Mesothelial cell of epicardium (in vitro differentiated cells): Measurements from ENCODE around the gene DCDC1. TPM values are rescaled to one million over a fixed set of nuclear protein-coding genes. Genes with fewer than 3 reads are reported as not detected.

Experiments
- DNase-seq, 2 experiments: peaks; one replicate each; pipeline ENCODE4 v3.0.0; 2021; ENCODE audit warnings: low spot score in 2 of 2; ENCODE audit not compliant: unreplicated experiment in 2 of 2
- H3K27ac Mint-ChIP-seq: 2 replicates; pipeline ENCODE4 v1.8.0; 2021; ENCODE audit warnings: mixed read lengths
- H3K27me3 Mint-ChIP-seq: 2 replicates; pipeline ENCODE4 v1.8.0; 2021; ENCODE audit warnings: low read depth, mixed read lengths
- H3K36me3 Mint-ChIP-seq: 2 replicates; pipeline ENCODE4 v1.8.0; 2021; ENCODE audit warnings: mixed read lengths
- H3K4me1 Mint-ChIP-seq: 2 replicates; pipeline ENCODE4 v1.8.0; 2021; ENCODE audit warnings: mixed read lengths
- H3K4me3 Mint-ChIP-seq: 2 replicates; pipeline ENCODE4 v1.8.0; 2021; ENCODE audit warnings: mild to moderate bottlenecking, moderate library complexity, mixed read lengths
- H3K9me3 Mint-ChIP-seq: 2 replicates; pipeline ENCODE4 v1.8.0; 2021; ENCODE audit warnings: mixed read lengths
- total RNA-seq: library from RNA; stranded (reverse); gene quantifications from 3 replicates; pipeline ENCODE4 v1.2.1, GENCODE V29; 2021
- TF ChIP-seq, protein P1 (sequence below): fragments of 200-600 bp; sonication (generic); IDR thresholded peaks from one replicate; pipeline ENCODE4 v1.5.0; 2021; ENCODE audit warnings: antibody characterized with exemption; ENCODE audit not compliant: unreplicated experiment

The DCDC1 gene
- total RNA-seq, 1 donor from 2014 or later = 1.2 TPM

GRCh38 chr11:30879322-30880005 lies 490.1 kb downstream of the DCDC1 start:
- TF ChIP-seq, protein P1, sequence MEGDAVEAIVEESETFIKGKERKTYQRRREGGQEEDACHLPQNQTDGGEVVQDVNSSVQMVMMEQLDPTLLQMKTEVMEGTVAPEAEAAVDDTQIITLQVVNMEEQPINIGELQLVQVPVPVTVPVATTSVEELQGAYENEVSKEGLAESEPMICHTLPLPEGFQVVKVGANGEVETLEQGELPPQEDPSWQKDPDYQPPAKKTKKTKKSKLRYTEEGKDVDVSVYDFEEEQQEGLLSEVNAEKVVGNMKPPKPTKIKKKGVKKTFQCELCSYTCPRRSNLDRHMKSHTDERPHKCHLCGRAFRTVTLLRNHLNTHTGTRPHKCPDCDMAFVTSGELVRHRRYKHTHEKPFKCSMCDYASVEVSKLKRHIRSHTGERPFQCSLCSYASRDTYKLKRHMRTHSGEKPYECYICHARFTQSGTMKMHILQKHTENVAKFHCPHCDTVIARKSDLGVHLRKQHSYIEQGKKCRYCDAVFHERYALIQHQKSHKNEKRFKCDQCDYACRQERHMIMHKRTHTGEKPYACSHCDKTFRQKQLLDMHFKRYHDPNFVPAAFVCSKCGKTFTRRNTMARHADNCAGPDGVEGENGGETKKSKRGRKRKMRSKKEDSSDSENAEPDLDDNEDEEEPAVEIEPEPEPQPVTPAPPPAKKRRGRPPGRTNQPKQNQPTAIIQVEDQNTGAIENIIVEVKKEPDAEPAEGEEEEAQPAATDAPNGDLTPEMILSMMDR = no peak
- H3K4me3 Mint-ChIP-seq = no peak overlapping the region
- H3K9me3 Mint-ChIP-seq = no peaks in the 10 kb centered on the region
- no peaks in the 10 kb centered on the region for H3K36me3 Mint-ChIP-seq
- no peaks in the 10 kb centered on the region for H3K27me3 Mint-ChIP-seq
- H3K4me1 Mint-ChIP-seq = peaks cover 52% of the 10 kb centered on the region
- DNase-seq = no peak
- peak overlapping the region; percentile 59 for H3K27ac Mint-ChIP-seq

- no peaks in the 10 kb centered on the region for H3K36me3 Mint-ChIP-seq
- no peak for DNase-seq
- H3K9me3 Mint-ChIP-seq = no peaks in the 10 kb centered on the region
- H3K4me3 Mint-ChIP-seq = no peak overlapping the region
- no peaks in the 10 kb centered on the region for H3K27me3 Mint-ChIP-seq
- H3K27ac Mint-ChIP-seq = no peak overlapping the region
- TF ChIP-seq, protein P1 = no peak
- H3K4me1 Mint-ChIP-seq = peaks cover 61% of the 10 kb centered on the region
Observed at GRCh38 chr11:30878400-30878799, 491.1 kb downstream of the DCDC1 start.

- H3K27ac Mint-ChIP-seq = peak overlapping the region; percentile 40
- DNase-seq = no peak
Observed at GRCh38 chr11:30876663-30877396, 492.7 kb downstream of the DCDC1 start.

GRCh38 chr11:30876228-30876627 lies 493.3 kb downstream of the DCDC1 start:
- no peak overlapping the region for H3K4me3 Mint-ChIP-seq
- H3K4me1 Mint-ChIP-seq = peaks cover 55% of the 10 kb centered on the region
- no peaks in the 10 kb centered on the region for H3K36me3 Mint-ChIP-seq
- TF ChIP-seq, protein P1 = no peak
- DNase-seq = no peak
- H3K9me3 Mint-ChIP-seq = no peaks in the 10 kb centered on the region
- no peak overlapping the region for H3K27ac Mint-ChIP-seq
- H3K27me3 Mint-ChIP-seq = no peaks in the 10 kb centered on the region

More at GRCh38 chr11:30876663-30877396, 492.7 kb downstream of the DCDC1 start:
- TF ChIP-seq, protein P1 = no peak
- H3K36me3 Mint-ChIP-seq = no peaks in the 10 kb centered on the region
- H3K4me3 Mint-ChIP-seq = no peak overlapping the region
- H3K9me3 Mint-ChIP-seq = no peaks in the 10 kb centered on the region
- no peaks in the 10 kb centered on the region for H3K27me3 Mint-ChIP-seq
- H3K4me1 Mint-ChIP-seq = peaks cover 55% of the 10 kb centered on the region

DNA sequence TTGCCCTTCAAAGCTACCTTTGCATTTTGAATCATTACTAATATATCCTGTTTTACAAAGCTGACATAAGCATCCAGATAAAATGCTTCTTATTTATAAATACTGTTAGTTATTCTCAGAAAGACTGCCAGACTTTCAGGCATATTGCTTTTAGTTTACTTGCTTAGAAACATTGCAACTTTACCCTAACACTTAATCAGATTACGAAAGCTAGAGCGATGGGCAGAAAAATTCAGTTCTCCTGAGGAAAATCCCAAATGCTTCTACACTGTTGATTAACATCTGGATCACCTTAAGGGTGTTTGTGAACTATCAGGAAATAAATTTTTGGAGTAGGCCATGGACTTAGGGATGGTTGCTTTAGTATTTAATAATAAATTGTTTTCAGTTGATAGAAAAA lies 493.7 kb downstream of the DCDC1 start:
- H3K4me3 Mint-ChIP-seq = no peak overlapping the region
- H3K27ac Mint-ChIP-seq = no peak overlapping the region
- DNase-seq = no peak
- H3K4me1 Mint-ChIP-seq = peaks cover 55% of the 10 kb centered on the region
- no peaks in the 10 kb centered on the region for H3K27me3 Mint-ChIP-seq
- H3K9me3 Mint-ChIP-seq = no peaks in the 10 kb centered on the region
- no peaks in the 10 kb centered on the region for H3K36me3 Mint-ChIP-seq
- TF ChIP-seq, protein P1 = no peak
